T-helper 22 cell (primary cell): ENCODE measurements around the gene ZNF548.
"Not testable (repeated sequence)": the region's sequence is repeated elsewhere in the genome, so short reads cannot be mapped to it uniquely, and the experiment has no call there.

Experiments used
- DNase-seq: peaks from one replicate; pipeline ENCODE4 v3.0.0-alpha.2; 2020; ENCODE audit warnings: low read depth

The ZNF548 gene

GRCh38 chr19:57389730-57390598 lies at the start of gene ZNF548:
ZNF548 (plus strand) TSS chr19:57389854; CDS start chr19:57390100, 246 bp downstream.
- peak; percentile 96 for DNase-seq

- DNase-seq: no peak
These were observed 47.1 kb upstream of the ZNF548 start for GRCh38 chr19:57342582-57342981.

- DNase-seq: no peak
These were observed 41.5 kb upstream of the ZNF548 start for GRCh38 chr19:57348136-57348535.

- peak; percentile 66 for DNase-seq
These were observed 38.5 kb upstream of the ZNF548 start, which contains the start of gene ZNF304 for GRCh38 chr19:57350877-57351805. ZNF304 (plus strand) TSS chr19:57351271; CDS start chr19:57351665, 394 bp downstream.

- DNase-seq: no peak
These were observed 37.8 kb upstream of the ZNF548 start for GRCh38 chr19:57351867-57352266.

GRCh38 chr19:57355916-57356315 lies 33.7 kb upstream of the ZNF548 start:
- no peak for DNase-seq

- DNase-seq: no peak
These were observed 32.2 kb upstream of the ZNF548 start for GRCh38 chr19:57357406-57357805.

GRCh38 chr19:57359300-57359699 lies 30.4 kb upstream of the ZNF548 start:
- no peak for DNase-seq

- DNase-seq: no peak
These were observed 27.2 kb upstream of the ZNF548 start for GRCh38 chr19:57362419-57362818.

- peak; percentile 94 for DNase-seq
These were observed 26.5 kb upstream of the ZNF548 start, which contains the start of the genes TRAPPC2B and ZNF547 for GRCh38 chr19:57362997-57363687. TRAPPC2B (plus strand) TSS chr19:57363551; CDS start chr19:57364834, 1,283 bp downstream. ZNF547 (plus strand) TSS chr19:57363551; CDS start chr19:57368556, 5,005 bp downstream.

GRCh38 chr19:57363688-57364181 lies 25.9 kb upstream of the ZNF548 start:
- DNase-seq: no peak

- no peak for DNase-seq
These were observed 22.9 kb upstream of the ZNF548 start for GRCh38 chr19:57366776-57367175.

- DNase-seq: no peak
These were observed 15.5 kb upstream of the ZNF548 start for GRCh38 chr19:57374179-57374578.

GRCh38 chr19:57374647-57375046 lies 15.0 kb upstream of the ZNF548 start:
- DNase-seq: not testable (repeated sequence)

- DNase-seq: no peak
These were observed 13.5 kb upstream of the ZNF548 start for GRCh38 chr19:57376151-57376550.

GRCh38 chr19:57377498-57378146 lies 12.0 kb upstream of the ZNF548 start:
- no peak for DNase-seq

- no peak for DNase-seq
These were observed 8.7 kb upstream of the ZNF548 start for GRCh38 chr19:57380923-57381322.

GRCh38 chr19:57382806-57383488 lies 6.7 kb upstream of the ZNF548 start:
- no peak for DNase-seq

- no peak for DNase-seq
These were observed 392 bp upstream of the ZNF548 start for GRCh38 chr19:57389194-57389729.

- no peak for DNase-seq
These were observed 6.1 kb downstream of the ZNF548 start for GRCh38 chr19:57395710-57396109.
